Endothelial cell of umbilical vein (primary cell): ENCODE data around the gene ENKUR. TPM values are rescaled to one million over a fixed set of nuclear protein-coding genes. Genes with fewer than 3 reads are reported as not detected.

Experiments used
- BruUV-seq: library from RNA; stranded (reverse); fragments of 400-500 nt; replicated peaks from 2 replicates; lab custom pipeline; 2021; lab: Mats Ljungman, UMichigan
- CTCF ChIA-PET: fragments of 300-600, 350-600 bp; sonication (Branson Sonifier 250); formaldehyde crosslinking; loops from one replicate; lab custom pipeline; 2021; ENCODE audit warnings: antibody characterized with exemption, inconsistent platforms; lab: Charles Lee
- POLR2A ChIA-PET: fragments of 300-600, 350-600 bp; sonication (Branson Sonifier 250); formaldehyde crosslinking; loops from one replicate; lab custom pipeline; 2021; ENCODE audit warnings: antibody characterized with exemption, inconsistent platforms; lab: Charles Lee
- DNase-seq: peaks from one replicate; pipeline ENCODE4 v3.0.0-alpha.2; 2011; ENCODE audit warnings: low read depth, low spot score
- FAIRE-seq: peaks from 2 replicates; lab custom pipeline; 2011; peaks lifted over from hg19 to GRCh38; lab: Jason Lieb, UNC
- H2AFZ ChIP-seq: 2 replicates; pipeline ENCODE4 v1.6.0; 2012; ENCODE audit warnings: low read depth, low read length, control low read depth, inconsistent platforms
- H3K27ac ChIP-seq: 2 replicates; pipeline ENCODE4 v1.5.1; 2011; ENCODE audit warnings: low read depth, mild to moderate bottlenecking, control low read depth, low read length, moderate library complexity; ENCODE audit not compliant: insufficient read depth
- H3K27me3 ChIP-seq, 2 experiments: 2 replicates each; pipeline versions ENCODE4 v1.6.0 to v1.6.1; 2011; ENCODE audit warnings: low read length in 2 of 2, mixed read lengths in 1 of 2; ENCODE audit not compliant: control insufficient read depth in 2 of 2, insufficient read depth in 2 of 2
- H3K36me3 ChIP-seq, 2 experiments: 2 replicates in 1 of 2; 3 replicates in 1 of 2; pipeline ENCODE4 v1.5.1; 2011; ENCODE audit warnings: low read length in 2 of 2, mild to moderate bottlenecking in 1 of 2, moderate library complexity in 1 of 2; ENCODE audit not compliant: control insufficient read depth in 2 of 2, insufficient read depth in 2 of 2; ENCODE audit errors: extremely low read depth in 1 of 2
- H3K4me1 ChIP-seq: 3 replicates; pipeline ENCODE4 v1.5.1; 2011; ENCODE audit warnings: mild to moderate bottlenecking, low read length; ENCODE audit not compliant: control insufficient read depth, insufficient read depth; ENCODE audit errors: extremely low read depth
- H3K4me2 ChIP-seq: 2 replicates; pipeline ENCODE4 v1.6.1; 2011; ENCODE audit warnings: low read length, control low read depth, mixed read lengths; ENCODE audit not compliant: insufficient read depth
- H3K4me3 ChIP-seq, 3 experiments: fragments of 200-600 bp in 1 of 3; sonication (generic), shearing (Covaris generic) in 1 of 3; replicated peaks in 1 of 3; 2 replicates each; pipeline ENCODE4 v1.5.1; 2011 to 2016; ENCODE audit warnings: control low read depth in 3 of 3, low read length in 3 of 3, mild to moderate bottlenecking in 2 of 3, inconsistent platforms in 1 of 3, low read depth in 1 of 3, moderate library complexity in 1 of 3; ENCODE audit not compliant: insufficient read depth in 1 of 3
- H3K79me2 ChIP-seq: 2 replicates; pipeline ENCODE4 v1.6.0; 2012; ENCODE audit warnings: low read length, inconsistent platforms; ENCODE audit not compliant: control insufficient read depth, insufficient read depth
- H3K9ac ChIP-seq: replicated peaks from 2 replicates; pipeline ENCODE3; 2011; ENCODE audit warnings: low read length, control low read depth; ENCODE audit not compliant: insufficient read depth; ENCODE audit errors: extremely low read depth
- H3K9me1 ChIP-seq: replicated peaks from 3 replicates; pipeline ENCODE4 v1.6.0; 2011; ENCODE audit warnings: mild to moderate bottlenecking, low read length; ENCODE audit not compliant: control insufficient read depth, insufficient read depth; ENCODE audit errors: extremely low read depth
- H3K9me3 ChIP-seq: replicated peaks from 2 replicates; pipeline ENCODE4 v1.5.1; 2012; ENCODE audit warnings: low read length, inconsistent platforms; ENCODE audit not compliant: control insufficient read depth, insufficient read depth
- H4K20me1 ChIP-seq: replicated peaks from 2 replicates; pipeline ENCODE3; 2011; ENCODE audit warnings: mild to moderate bottlenecking, low read length; ENCODE audit not compliant: control insufficient read depth, insufficient read depth; ENCODE audit errors: extremely low read depth
- CTCF ChIP-seq, 2 donors: IDR thresholded peaks; 1 replicate in 1 of 2; 2 replicates in 1 of 2; pipeline ENCODE4 v1.5.1; 2011; ENCODE audit warnings: low read length in 2 of 2, mild to moderate bottlenecking in 2 of 2, moderate library complexity in 2 of 2, control low read depth in 1 of 2, inconsistent platforms in 1 of 2, low read depth in 1 of 2; ENCODE audit not compliant: insufficient read depth in 1 of 2; ENCODE audit errors: extremely low read depth in 1 of 2
- EZH2 ChIP-seq: IDR thresholded peaks from 2 replicates; pipeline ENCODE4 v1.6.1; 2012; ENCODE audit warnings: borderline replicate concordance, low read depth, mild to moderate bottlenecking, moderate library complexity, low read length, inconsistent platforms; ENCODE audit not compliant: severe bottlenecking
- FOS ChIP-seq: IDR thresholded peaks from 2 replicates; pipeline ENCODE4 v1.6.1; 2011; ENCODE audit warnings: mild to moderate bottlenecking, low read length, moderate library complexity, borderline replicate concordance; ENCODE audit not compliant: insufficient read depth
- GATA2 ChIP-seq: IDR thresholded peaks from 2 replicates; pipeline ENCODE4 v1.7.0; 2011; ENCODE audit warnings: low read depth, mild to moderate bottlenecking, moderate library complexity, mixed read lengths, low read length; ENCODE audit not compliant: insufficient read length, insufficient read depth
- JUN ChIP-seq: IDR thresholded peaks from 2 replicates; pipeline ENCODE4 v1.6.1; 2011; ENCODE audit warnings: borderline replicate concordance, low read depth; ENCODE audit not compliant: insufficient read length, insufficient read depth
- MYC ChIP-seq: IDR thresholded peaks from one replicate; pipeline ENCODE4 v1.6.1; 2011; ENCODE audit warnings: mild to moderate bottlenecking, low read depth, low read length
- POLR2A ChIP-seq: IDR thresholded peaks from 2 replicates; pipeline ENCODE4 v1.6.1; 2012; ENCODE audit warnings: low read depth, mild to moderate bottlenecking, control low read depth, low read length
- POLR2AphosphoS5 ChIP-seq: IDR thresholded peaks from 2 replicates; pipeline ENCODE4 v1.6.1; 2012; ENCODE audit warnings: low read depth, mild to moderate bottlenecking, control low read depth, low read length, moderate library complexity; ENCODE audit not compliant: insufficient read depth
- dilution Hi-C: fragments of 300-500 bp; cut with MboI; formaldehyde crosslinking; loops from one replicate; pipeline ENCODE4 v1.15.0; 2019; ENCODE audit warnings: low sequenced_read_pairs; ENCODE audit not compliant: extremely low pct_ligation_motif_present
- intact Hi-C: fragments of 100-400 bp; cut with micrococcal nuclease; formaldehyde crosslinking; loops from one replicate; pipeline ENCODE4 v1.10.0; 2022
- polyA plus RNA-seq, 4 experiments: library from polyadenylated mRNA; depleted of rRNA in 3 of 4; stranded (reverse) in 3 of 4; unstranded in 1 of 4; fragments of >200 nt; gene quantifications; 2 replicates each; pipeline versions ENCODE4 v1.2.1 to v1.2.3, GENCODE V29; 2011 to 2012; ENCODE audit warnings: missing spikeins in 1 of 4
- total RNA-seq: library from RNA; stranded (reverse); gene quantifications from 2 replicates; pipeline ENCODE4 v1.2.3, GENCODE V29; 2021
- TF ChIP-seq, protein P1 (sequence below): IDR thresholded peaks from 2 replicates; pipeline ENCODE4 v1.6.1; 2011; ENCODE audit not compliant: insufficient read depth, insufficient read length

The ENKUR gene
- total and polyA plus RNA-seq, 2 donors (not counting 3 experiments of a cell fraction or from before 2014, with no cell fraction given), result 0.07 to 0.35 TPM

DNA sequence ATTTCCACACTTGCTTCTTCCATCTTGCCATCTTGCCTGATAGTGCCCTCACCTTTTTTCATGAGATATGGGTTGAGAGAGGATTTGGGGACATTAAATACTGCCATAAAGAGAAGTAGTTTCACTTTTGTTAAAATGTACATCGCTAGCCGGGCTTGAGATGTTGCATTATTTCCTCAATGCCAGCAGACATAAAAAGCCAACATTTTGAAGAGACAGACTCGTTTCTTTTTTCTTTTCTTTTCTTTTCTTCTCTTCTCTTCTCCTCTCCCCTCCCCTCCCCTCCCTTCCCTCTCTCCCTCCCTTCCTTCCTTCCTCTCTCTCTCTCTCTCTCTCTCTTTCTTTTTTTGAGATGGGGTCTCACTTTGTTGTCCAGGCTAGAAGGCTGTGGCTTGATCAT is 17.9 kb downstream of the ENKUR start:
- CTCF ChIA-PET, result interaction anchor here (1.6 kb wide), 1 partner anchor 8 kb away, joined by 9 read pairs; no protein-coding TSS in a partner anchor

More for the DNA sequence above, 17.9 kb downstream of the ENKUR start:
- no peaks in the 10 kb centered on the region for H3K27me3 ChIP-seq
- H3K79me2 ChIP-seq, result no peaks in the 10 kb centered on the region
- POLR2A ChIA-PET, result no interaction called here
- no TSS peak for BruUV-seq
- H3K4me1 ChIP-seq, result no peaks in the 10 kb centered on the region
- intact Hi-C loops (no loop called here), dilution Hi-C loops (no loop called here)
- no peak for TF ChIP-seq MYC
- no peak for TF ChIP-seq POLR2A
- no peak for TF ChIP-seq POLR2AphosphoS5
- no peak for TF ChIP-seq EZH2
- no peak for TF ChIP-seq CTCF (IDR thresholded peaks at IDR 0.05; ENCODE audit: extremely low read depth in 1 of 2, insufficient read depth in 1 of 2, low read depth in 1 of 2, low read length in 2 of 2)
- TF ChIP-seq JUN, result no peak
- TF ChIP-seq, protein P1, sequence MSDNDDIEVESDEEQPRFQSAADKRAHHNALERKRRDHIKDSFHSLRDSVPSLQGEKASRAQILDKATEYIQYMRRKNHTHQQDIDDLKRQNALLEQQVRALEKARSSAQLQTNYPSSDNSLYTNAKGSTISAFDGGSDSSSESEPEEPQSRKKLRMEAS, result no peak
- no peak for TF ChIP-seq FOS
- no peak for TF ChIP-seq GATA2
- no peaks in the 10 kb centered on the region for H3K9me1 ChIP-seq
- H3K36me3 ChIP-seq, result no peaks in the 10 kb centered on the region
- no peak overlapping the region for H3K9ac ChIP-seq
- no peak for FAIRE-seq
- H3K4me3 ChIP-seq, result no peak overlapping the region
- H3K4me2 ChIP-seq, result no peak overlapping the region
- no peaks in the 10 kb centered on the region for H3K9me3 ChIP-seq
- no peak overlapping the region for H2AFZ ChIP-seq
- H4K20me1 ChIP-seq, result no peaks in the 10 kb centered on the region
- no peak overlapping the region for H3K27ac ChIP-seq
- DNase-seq, result no peak
